Measurements from ENCODE around the gene TNIP2. TPM values are rescaled to one million over a fixed set of nuclear protein-coding genes. Genes with fewer than 3 reads are reported as not detected.

Gene TNIP2
- total and polyA plus RNA-seq, 2 of the 13 experiments (the other 11 are each of a cell fraction or from before 2014, with no cell fraction given) = 25.6 to 38.0 TPM

GRCh38 chr4:2792711-2793585 is 36.8 kb upstream of the TNIP2 start, which contains the start of gene SH3BP2 (continued):
- TF ChIP-seq AHDC1 (CRISPR knock-in tag; IDR thresholded peaks at IDR 0.05; ENCODE audit: borderline replicate concordance) (no peak), FOXC1 (CRISPR knock-in tag; IDR thresholded peaks at IDR 0.05; ENCODE audit: borderline replicate concordance) (peak; percentile 89), ZBTB43 (CRISPR knock-in tag; conservative IDR thresholded peaks at IDR 0.05) (no peak; the same call in 1 of the 2 replicates), SAFB2 (CRISPR knock-in tag; IDR thresholded peaks at IDR 0.05; ENCODE audit: borderline replicate concordance, low read depth) (peak; percentile 30; the same call in 1 of the 2 replicates), ZBTB4 (CRISPR knock-in tag; IDR thresholded peaks at IDR 0.05; ENCODE audit: borderline replicate concordance) (no peak), YEATS2 (CRISPR knock-in tag; IDR thresholded peaks at IDR 0.05; ENCODE audit: borderline replicate concordance) (no peak), MYC (CRISPR knock-in tag; IDR thresholded peaks at IDR 0.05; ENCODE audit: borderline replicate concordance) (peak; percentile 87), BATF2 (CRISPR knock-in tag; IDR thresholded peaks at IDR 0.05) (peak; percentile 86; the same call in 1 of the 2 replicates), KLF15 (CRISPR knock-in tag; IDR thresholded peaks at IDR 0.05; ENCODE audit: borderline replicate concordance) (no peak), RELA (CRISPR knock-in tag; IDR thresholded peaks at IDR 0.05) (no peak), TBL1XR1 (IDR thresholded peaks at IDR 0.05; ENCODE audit: borderline replicate concordance, low read length, partially characterized antibody) (no peak), BHLHE40 (IDR thresholded peaks at IDR 0.05; ENCODE audit: low read length) (peak; percentile 67; the same call in 1 of the 2 replicates), ZNF567 (CRISPR knock-in tag; IDR thresholded peaks at IDR 0.05; ENCODE audit: borderline replicate concordance) (no peak), ZNF296 (CRISPR knock-in tag; conservative IDR thresholded peaks at IDR 0.05) (no peak), E2F2 (CRISPR knock-in tag; IDR thresholded peaks at IDR 0.05; ENCODE audit: borderline replicate concordance) (peak; percentile 36; the same call in 1 of the 2 replicates)
